Panc1 (cell line): ENCODE data around the gene IQCH.

Experiments
- CTCF ChIP-seq: fragments of 450-650 bp; IDR thresholded peaks from 2 replicates; pipeline ENCODE4 v1.5.1; 2017; ENCODE audit warnings: mild to moderate bottlenecking
- POLR2AphosphoS5 ChIP-seq: IDR thresholded peaks from 2 replicates; pipeline ENCODE4 v1.6.1; 2012; ENCODE audit warnings: mild to moderate bottlenecking, low read depth, low read length, moderate library complexity
- TF ChIP-seq, protein P1 (sequence below), 2 experiments: IDR thresholded peaks; 2 replicates each; pipeline ENCODE4 v1.6.1; 2011 to 2012; ENCODE audit warnings: low read depth in 2 of 2, control low read depth in 1 of 2, low read length in 1 of 2, mild to moderate bottlenecking in 1 of 2, moderate library complexity in 1 of 2; ENCODE audit not compliant: insufficient read depth in 1 of 2

DNA sequence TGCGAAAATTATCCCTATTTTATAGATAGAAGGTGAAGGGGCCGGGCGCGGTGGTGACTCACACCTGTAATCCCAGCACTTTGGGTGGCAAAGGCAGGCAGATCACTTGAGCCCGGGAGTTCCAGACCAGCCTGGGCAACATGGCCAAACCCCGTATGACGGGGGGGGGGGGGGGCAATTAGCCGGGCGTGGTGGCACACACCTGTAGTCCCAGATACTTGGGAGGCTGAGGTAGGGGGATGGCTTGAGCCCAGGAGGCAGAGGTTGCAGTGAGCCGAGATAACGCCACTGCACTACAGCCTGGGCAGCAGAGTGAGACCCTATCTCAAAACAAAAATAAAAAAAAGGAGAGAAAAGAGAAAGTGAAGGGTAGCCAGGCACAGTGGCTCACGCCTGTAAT is 1.5 kb upstream of the IQCH start:
- no peak for TF ChIP-seq CTCF
- TF ChIP-seq POLR2AphosphoS5 = no peak
- TF ChIP-seq, protein P1, sequence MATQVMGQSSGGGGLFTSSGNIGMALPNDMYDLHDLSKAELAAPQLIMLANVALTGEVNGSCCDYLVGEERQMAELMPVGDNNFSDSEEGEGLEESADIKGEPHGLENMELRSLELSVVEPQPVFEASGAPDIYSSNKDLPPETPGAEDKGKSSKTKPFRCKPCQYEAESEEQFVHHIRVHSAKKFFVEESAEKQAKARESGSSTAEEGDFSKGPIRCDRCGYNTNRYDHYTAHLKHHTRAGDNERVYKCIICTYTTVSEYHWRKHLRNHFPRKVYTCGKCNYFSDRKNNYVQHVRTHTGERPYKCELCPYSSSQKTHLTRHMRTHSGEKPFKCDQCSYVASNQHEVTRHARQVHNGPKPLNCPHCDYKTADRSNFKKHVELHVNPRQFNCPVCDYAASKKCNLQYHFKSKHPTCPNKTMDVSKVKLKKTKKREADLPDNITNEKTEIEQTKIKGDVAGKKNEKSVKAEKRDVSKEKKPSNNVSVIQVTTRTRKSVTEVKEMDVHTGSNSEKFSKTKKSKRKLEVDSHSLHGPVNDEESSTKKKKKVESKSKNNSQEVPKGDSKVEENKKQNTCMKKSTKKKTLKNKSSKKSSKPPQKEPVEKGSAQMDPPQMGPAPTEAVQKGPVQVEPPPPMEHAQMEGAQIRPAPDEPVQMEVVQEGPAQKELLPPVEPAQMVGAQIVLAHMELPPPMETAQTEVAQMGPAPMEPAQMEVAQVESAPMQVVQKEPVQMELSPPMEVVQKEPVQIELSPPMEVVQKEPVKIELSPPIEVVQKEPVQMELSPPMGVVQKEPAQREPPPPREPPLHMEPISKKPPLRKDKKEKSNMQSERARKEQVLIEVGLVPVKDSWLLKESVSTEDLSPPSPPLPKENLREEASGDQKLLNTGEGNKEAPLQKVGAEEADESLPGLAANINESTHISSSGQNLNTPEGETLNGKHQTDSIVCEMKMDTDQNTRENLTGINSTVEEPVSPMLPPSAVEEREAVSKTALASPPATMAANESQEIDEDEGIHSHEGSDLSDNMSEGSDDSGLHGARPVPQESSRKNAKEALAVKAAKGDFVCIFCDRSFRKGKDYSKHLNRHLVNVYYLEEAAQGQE (IDR thresholded peaks at IDR 0.05; ENCODE audit: insufficient read depth in 1 of 2, low read depth in 2 of 2, low read length in 1 of 2) = no peak
